WTC11 (cell line): ENCODE data around the gene INPP5A.

Experiments
- EMX1 ChIP-seq: fragments of 250-450 bp; sonication (Bioruptor Pico); IDR thresholded peaks from 2 replicates; pipeline ENCODE4 v1.8.0; 2021; ENCODE audit warnings: mild to moderate bottlenecking
- TF ChIP-seq, protein P1 (sequence below): fragments of 200-600 bp; IDR thresholded peaks from 2 replicates; pipeline ENCODE4 v1.8.0; 2022; ENCODE audit warnings: antibody characterized with exemption

DNA sequence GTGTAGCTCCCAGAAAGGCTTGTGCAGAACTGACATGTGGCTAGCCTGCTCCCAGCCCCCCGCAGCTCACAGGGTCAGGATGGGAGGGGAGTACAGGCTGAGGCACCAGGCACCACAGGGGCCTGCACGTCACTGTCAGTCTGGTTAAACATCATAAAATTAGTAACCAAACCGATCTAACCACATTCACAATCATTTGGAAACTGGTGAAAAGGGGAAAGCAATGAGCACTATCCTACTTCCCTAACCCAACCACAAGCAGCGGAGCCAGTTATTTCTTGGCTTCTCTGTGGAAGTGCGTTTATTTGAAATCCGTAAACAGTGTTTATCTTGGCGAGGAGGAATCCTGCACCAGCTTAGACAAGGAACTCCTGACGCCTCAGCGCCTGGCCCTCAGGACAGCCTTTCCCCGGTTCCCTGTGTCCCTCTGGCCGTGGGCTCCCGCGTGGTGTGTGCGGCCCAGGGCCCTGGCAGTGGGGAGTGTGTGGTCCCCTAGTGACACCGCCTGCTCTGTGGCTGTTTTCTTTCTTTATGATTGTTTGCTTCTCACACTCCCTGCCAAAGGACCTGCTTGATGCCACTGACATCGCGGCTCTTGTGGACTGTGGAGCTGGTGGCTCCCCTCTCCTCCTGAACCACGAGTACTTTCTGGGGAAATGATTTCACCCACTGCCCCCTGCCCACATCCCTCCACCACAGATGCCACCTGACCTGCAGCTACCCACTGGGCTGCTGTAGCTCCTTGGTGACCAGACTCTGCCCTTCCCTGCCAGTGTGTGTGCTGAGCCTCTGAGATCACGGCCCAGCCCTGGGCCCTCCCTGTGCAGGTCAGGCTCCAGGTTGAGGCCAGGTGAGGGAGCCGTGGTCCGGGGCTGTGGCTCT lies 38.0 kb downstream of the INPP5A start:
- TF ChIP-seq, protein P1, sequence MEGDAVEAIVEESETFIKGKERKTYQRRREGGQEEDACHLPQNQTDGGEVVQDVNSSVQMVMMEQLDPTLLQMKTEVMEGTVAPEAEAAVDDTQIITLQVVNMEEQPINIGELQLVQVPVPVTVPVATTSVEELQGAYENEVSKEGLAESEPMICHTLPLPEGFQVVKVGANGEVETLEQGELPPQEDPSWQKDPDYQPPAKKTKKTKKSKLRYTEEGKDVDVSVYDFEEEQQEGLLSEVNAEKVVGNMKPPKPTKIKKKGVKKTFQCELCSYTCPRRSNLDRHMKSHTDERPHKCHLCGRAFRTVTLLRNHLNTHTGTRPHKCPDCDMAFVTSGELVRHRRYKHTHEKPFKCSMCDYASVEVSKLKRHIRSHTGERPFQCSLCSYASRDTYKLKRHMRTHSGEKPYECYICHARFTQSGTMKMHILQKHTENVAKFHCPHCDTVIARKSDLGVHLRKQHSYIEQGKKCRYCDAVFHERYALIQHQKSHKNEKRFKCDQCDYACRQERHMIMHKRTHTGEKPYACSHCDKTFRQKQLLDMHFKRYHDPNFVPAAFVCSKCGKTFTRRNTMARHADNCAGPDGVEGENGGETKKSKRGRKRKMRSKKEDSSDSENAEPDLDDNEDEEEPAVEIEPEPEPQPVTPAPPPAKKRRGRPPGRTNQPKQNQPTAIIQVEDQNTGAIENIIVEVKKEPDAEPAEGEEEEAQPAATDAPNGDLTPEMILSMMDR, result no peak
- no peak for TF ChIP-seq EMX1 (CRISPR knock-in tag)
